ENCODE measurements around the gene EXPH5.
"Not testable (repeated sequence)": the region's sequence is repeated elsewhere in the genome, so short reads cannot be mapped to it uniquely, and the experiment has no call there.

The EXPH5 gene

GRCh38 chr11:108589136-108589535 is 4.4 kb downstream of the EXPH5 start:
- H3K27ac ChIP-seq = no peak overlapping the region
- peaks cover 3% of the 10 kb centered on the region for H3K79me2 ChIP-seq
- H3K4me3 ChIP-seq (ENCODE audit: low read depth, low read length) = no peak overlapping the region
- no peaks in the 10 kb centered on the region for H3K36me3 ChIP-seq (ENCODE audit: control insufficient read depth, insufficient read depth, low read length)
- H3K9ac ChIP-seq = no peak overlapping the region
- H3K27me3 ChIP-seq (ENCODE audit: control insufficient read depth, insufficient read depth, low read length) = no peaks in the 10 kb centered on the region
- H3K9me3 ChIP-seq (ENCODE audit: control insufficient read depth, low read length) = no peaks in the 10 kb centered on the region
- no peaks in the 10 kb centered on the region for H3K4me1 ChIP-seq
- TF ChIP-seq CTCF (IDR thresholded peaks at IDR 0.05) = no peak
- no peak overlapping the region for H2AFZ ChIP-seq
- H3K4me2 ChIP-seq (ENCODE audit: low read length) = no peak overlapping the region

GRCh38 chr11:108588287-108588686 is 5.3 kb downstream of the EXPH5 start:
- Histone ChIP-seq H3K36me3 (ENCODE audit: control insufficient read depth, insufficient read depth, low read length) (no peaks in the 10 kb centered on the region), H3K9me3 (ENCODE audit: control insufficient read depth, low read length) (no peaks in the 10 kb centered on the region), H3K27ac (no peak overlapping the region), H2AFZ (no peak overlapping the region), H3K79me2 (peaks cover 3% of the 10 kb centered on the region), H3K9ac (no peak overlapping the region), H3K27me3 (ENCODE audit: control insufficient read depth, insufficient read depth, low read length) (no peaks in the 10 kb centered on the region), H3K4me3 (ENCODE audit: low read depth, low read length) (no peak overlapping the region), H3K4me1 (no peaks in the 10 kb centered on the region), H3K4me2 (ENCODE audit: low read length) (no peak overlapping the region)
- no peak for TF ChIP-seq CTCF (IDR thresholded peaks at IDR 0.05)

GRCh38 chr11:108587109-108587508 is 6.5 kb downstream of the EXPH5 start:
- Histone ChIP-seq H3K4me3 (ENCODE audit: low read depth, low read length) (no peak overlapping the region), H3K9ac (no peak overlapping the region), H3K9me3 (ENCODE audit: control insufficient read depth, low read length) (no peaks in the 10 kb centered on the region), H3K27ac (no peak overlapping the region), H3K79me2 (peaks cover 3% of the 10 kb centered on the region), H3K4me2 (ENCODE audit: low read length) (no peak overlapping the region), H3K4me1 (no peaks in the 10 kb centered on the region), H2AFZ (no peak overlapping the region), H3K27me3 (ENCODE audit: control insufficient read depth, insufficient read depth, low read length) (no peaks in the 10 kb centered on the region), H3K36me3 (ENCODE audit: control insufficient read depth, insufficient read depth, low read length) (no peaks in the 10 kb centered on the region)
- no peak for TF ChIP-seq CTCF (IDR thresholded peaks at IDR 0.05)

- no peak overlapping the region for H3K9ac ChIP-seq
- no peaks in the 10 kb centered on the region for H3K9me3 ChIP-seq (ENCODE audit: control insufficient read depth, low read length)
- H3K4me1 ChIP-seq = no peaks in the 10 kb centered on the region
- H3K79me2 ChIP-seq = peaks cover 3% of the 10 kb centered on the region
- H3K27ac ChIP-seq = no peak overlapping the region
- H3K27me3 ChIP-seq (ENCODE audit: control insufficient read depth, insufficient read depth, low read length) = no peaks in the 10 kb centered on the region
- TF ChIP-seq CTCF (IDR thresholded peaks at IDR 0.05) = no peak
- no peak overlapping the region for H3K4me2 ChIP-seq (ENCODE audit: low read length)
- H2AFZ ChIP-seq = no peak overlapping the region
- H3K36me3 ChIP-seq (ENCODE audit: control insufficient read depth, insufficient read depth, low read length) = no peaks in the 10 kb centered on the region
- no peak overlapping the region for H3K4me3 ChIP-seq (ENCODE audit: low read depth, low read length)
Measured at GRCh38 chr11:108586600-108586999, 7.0 kb downstream of the EXPH5 start.

- H3K27ac ChIP-seq; H3K4me1 ChIP-seq; H3K79me2 ChIP-seq; H2AFZ ChIP-seq; H3K9ac ChIP-seq; H3K4me2 ChIP-seq (ENCODE audit: low read length); H3K9me3 ChIP-seq (ENCODE audit: control insufficient read depth, low read length); H3K36me3 ChIP-seq (ENCODE audit: control insufficient read depth, insufficient read depth, low read length); H3K27me3 ChIP-seq (ENCODE audit: control insufficient read depth, insufficient read depth, low read length); H3K4me3 ChIP-seq (ENCODE audit: low read depth, low read length): not testable (repeated sequence)
Measured at GRCh38 chr11:108586185-108586584, 7.4 kb downstream of the EXPH5 start.
